Measurements from ENCODE around the gene CLDN34. TPM values are rescaled to one million over a fixed set of nuclear protein-coding genes. Genes with fewer than 3 reads are reported as not detected.

The CLDN34 gene, protein sequence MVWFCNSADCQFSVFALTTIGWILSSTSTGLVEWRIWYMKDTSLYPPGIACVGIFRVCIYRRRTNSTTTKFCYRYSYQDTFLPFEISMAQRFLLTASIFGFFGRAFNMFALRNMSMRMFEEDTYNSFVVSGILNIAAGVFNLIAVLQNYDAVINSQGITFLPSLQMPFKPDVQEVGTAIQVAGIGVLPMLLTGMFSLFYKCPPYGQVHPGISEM
- under 1 TPM in 2 of 4 donors, not detected in 2; 0.15 to 0.19 TPM for polyA plus RNA-seq (ENCODE audit: insufficient read length in 4 of 4)

DNA sequence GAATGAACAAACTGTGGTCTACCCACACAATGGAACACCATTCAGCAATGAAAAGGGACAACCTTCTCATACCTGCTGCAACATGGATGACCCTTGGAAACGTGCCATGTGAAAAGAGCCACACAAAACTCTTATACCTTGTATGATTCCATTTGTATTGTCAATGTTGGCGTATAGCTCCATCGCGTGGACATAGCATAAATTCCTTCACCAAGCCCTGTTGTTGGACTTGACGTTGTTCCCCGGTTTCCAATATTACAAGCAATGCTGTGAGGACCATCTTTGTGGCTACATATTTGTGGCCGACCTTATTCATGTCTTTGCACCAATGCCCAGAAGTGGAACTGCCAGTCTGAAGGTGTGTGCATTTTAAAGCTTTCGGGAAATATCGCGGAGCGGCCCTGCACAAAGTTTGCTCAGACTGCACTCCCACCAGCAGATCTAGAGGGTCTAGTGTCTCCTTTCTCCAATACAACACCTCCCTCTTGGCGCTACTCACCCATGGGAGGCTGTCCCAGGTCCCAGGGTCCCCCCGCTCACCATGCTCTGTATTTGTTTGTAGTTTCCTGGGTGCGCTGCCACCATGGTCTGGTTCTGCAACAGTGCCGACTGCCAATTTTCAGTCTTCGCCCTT, at the start of gene CLDN34:
Gene CLDN34, plus strand, starts transcription at position 584 of the 634 bp plus-strand sequence. Its CDS starts 0 bp downstream, at position 584.
- no peak for DNase-seq (ENCODE audit: low read depth in 4 of 4, low spot score in 3 of 4)

DNA sequence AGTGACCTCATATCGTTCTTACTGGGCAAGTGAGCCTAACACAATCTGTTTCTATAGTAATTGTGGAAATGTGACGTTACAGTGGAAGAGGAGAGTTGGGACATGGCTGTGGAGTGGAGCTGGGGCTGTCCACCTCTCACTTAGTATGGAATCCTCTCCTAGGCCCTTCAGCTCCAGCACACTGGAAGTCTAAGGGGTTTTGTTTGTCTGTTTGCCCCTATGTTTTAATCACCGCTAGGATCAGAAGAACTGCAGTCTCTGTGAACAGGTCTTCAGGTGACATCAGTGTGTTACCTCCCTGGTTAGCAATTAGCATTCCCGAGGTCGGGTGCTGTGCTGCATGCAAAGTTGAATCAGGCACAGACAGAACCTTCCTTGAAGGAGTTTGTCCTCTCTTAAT, 49.3 kb upstream of the CLDN34 start:
- no peak for DNase-seq (ENCODE audit: low read depth in 4 of 4, low spot score in 3 of 4)

DNA sequence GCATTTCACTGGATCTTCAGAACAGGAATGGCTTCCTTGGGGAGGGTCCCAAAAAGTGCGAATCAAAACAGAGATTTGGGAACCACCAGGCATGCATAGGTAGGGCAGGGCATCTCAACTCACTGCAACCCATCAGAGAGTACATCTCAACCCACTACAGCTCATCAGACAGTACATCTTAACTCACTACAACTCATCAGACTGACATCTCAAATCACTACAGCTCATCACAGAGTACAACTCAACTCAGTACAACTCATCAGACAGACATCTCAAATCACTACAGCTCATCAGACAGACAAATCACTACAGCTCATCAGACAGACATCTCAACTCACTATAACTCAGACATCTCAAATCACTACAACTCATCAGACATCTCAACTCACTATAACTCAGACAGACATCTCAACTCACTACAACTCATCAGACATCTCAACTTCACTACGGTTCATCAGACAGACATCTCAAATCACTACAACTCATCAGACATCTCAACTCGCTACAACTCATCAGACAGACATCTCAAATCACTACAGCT, 47.5 kb upstream of the CLDN34 start:
- no peak for DNase-seq (ENCODE audit: low read depth in 4 of 4, low spot score in 3 of 4)

GRCh38 chrX:9921407-9921806, 45.8 kb upstream of the CLDN34 start:
- DNase-seq (ENCODE audit: low read depth in 4 of 4, low spot score in 3 of 4) = no peak

DNA sequence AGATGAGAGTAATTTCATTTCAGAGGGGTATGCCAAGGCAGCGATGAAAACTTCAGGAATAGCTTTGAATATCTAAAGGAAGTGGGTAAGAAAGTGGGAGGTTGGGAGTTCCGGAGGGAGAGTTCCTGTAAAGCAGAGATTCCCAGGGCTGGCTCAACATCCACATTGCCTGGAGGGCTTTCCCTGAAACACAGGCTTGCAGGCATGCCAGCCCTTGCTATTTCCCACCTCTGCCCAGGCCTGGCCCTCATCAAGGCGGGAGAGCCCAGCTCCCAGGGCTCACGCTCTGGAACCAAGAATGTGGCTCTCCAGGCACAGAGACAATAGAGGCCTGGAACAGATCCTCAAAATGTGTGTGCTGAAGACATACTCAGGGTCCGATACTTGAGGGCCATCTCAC, 43.8 kb upstream of the CLDN34 start:
- DNase-seq (ENCODE audit: low read depth in 4 of 4, low spot score in 3 of 4) = no peak

DNA sequence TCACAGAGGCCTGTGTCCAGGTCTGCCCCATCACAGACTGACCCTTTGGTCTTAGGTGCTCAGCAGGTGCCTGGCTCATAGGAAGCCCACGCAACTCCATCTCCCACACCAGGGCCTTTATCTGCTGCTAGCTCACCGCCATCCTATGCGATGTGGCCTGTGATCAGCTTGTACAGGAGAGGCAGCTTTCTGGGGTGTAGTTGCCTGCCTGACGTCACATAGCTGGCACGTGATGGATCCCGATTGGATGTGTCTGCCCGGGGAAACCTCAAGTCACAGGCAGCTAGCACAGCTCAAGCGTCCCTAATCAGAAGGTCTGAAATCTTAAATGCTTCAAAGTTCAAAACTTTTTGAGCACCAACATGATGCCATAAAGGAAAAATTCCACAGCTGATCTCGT, 41.2 kb upstream of the CLDN34 start:
- no peak for DNase-seq (ENCODE audit: low read depth in 4 of 4, low spot score in 3 of 4)

DNA sequence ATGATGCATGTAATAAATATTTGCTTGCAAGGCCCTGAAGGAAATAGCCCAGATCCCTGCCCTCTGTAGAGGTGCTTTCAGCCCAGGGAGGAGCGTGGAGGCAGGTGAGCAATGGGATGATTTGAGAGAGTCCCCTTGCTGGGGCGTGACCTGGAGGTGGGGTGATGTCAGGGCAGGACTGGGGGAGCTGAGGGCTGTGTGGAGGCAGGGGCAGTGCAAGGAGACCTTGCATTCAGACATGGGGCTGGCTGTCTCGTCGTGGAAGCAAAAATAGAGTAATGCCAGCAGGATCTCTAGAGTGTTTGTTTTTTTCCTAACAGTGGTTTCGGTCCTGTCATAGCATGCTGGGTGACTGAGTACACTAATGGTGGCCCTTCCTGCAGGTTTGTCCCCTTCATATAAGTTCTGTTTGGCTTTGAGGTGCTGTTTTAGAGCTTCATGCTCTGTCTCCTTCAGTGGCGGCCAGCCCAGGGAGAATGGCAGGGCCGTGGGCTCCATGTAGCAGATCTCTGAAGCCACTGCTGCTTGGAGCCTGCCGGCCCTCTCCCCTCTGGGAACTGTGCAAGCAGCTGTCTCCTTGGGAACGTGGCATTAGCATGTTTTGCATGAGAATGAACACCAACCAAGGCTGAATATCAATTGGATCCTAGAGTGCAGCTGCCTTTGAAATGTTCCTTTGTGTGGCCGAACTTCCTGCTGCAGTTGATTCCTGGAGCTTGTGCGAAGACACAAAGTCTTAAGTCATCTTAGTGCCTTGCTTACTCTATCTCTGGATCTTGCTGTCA, 39.3 kb upstream of the CLDN34 start:
- no peak for DNase-seq (ENCODE audit: low read depth in 4 of 4, low spot score in 3 of 4)

DNA sequence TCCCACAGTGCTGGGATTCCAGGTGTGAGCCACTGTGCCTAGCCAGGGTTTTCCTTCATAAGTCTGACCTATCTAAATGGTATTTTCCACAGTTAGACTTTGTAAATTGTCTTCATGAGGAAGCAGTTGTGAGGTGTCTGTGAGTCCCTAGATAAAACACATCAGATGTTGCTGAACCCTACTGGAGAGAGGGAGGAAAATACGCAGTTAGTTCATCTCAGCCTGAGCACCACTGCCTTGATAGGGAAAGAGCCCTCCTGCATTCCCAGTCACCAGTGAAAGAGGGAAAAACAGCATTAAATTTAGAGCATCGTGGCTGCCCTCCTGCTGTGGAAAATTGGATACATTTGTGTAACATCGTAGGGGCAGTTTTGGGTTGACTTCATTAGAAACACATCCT, 31.7 kb upstream of the CLDN34 start:
- no peak for DNase-seq (ENCODE audit: low read depth in 4 of 4, low spot score in 3 of 4)

DNA sequence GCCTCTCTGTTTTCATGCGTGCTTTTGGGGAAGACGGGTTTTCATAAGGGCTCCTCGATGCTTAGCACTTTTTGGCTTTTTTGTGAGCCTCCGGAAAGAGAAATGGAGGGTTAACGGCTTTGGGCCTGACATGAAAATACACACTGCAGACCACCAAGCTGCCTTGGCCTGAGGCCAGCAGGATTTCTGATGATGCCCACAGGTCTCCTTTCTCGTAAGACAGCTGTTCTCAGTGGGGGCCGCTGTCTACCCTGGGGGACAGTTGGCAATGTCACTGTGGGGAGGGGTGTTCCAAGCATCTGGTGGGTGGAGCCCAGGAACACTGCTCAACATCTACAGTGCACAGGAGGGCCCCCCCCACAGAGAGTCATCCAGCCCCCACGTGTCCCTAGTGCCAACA, 29.4 kb upstream of the CLDN34 start:
- no peak for DNase-seq (ENCODE audit: low read depth in 4 of 4, low spot score in 3 of 4)

GRCh38 chrX:9938516-9938915, 28.6 kb upstream of the CLDN34 start:
- no peak for DNase-seq (ENCODE audit: low read depth in 4 of 4, low spot score in 3 of 4)

GRCh38 chrX:9940421-9940820, 26.7 kb upstream of the CLDN34 start:
- DNase-seq (ENCODE audit: low read depth in 4 of 4, low spot score in 3 of 4) = no peak

DNA sequence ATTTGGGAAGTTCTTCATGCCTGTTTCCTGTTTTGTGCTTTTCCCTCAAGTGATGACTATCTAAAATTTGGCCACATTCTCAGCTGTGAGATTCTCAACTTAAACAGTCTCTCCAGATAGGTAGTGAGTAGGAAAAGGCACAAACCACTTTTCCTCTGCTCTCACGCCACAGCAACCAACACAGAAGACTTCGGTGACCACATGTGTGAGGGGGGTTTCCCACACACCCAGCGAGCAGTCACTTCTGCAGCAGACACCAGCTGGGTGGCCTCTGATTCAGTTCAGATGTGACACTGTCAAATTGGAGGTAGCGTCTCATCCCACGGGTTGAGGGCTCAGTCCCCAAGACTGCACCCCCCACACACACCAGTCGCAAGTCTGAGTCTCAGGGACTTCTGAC, 25.1 kb upstream of the CLDN34 start:
- DNase-seq (ENCODE audit: low read depth in 4 of 4, low spot score in 3 of 4) = no peak

GRCh38 chrX:9943420-9943819, 23.7 kb upstream of the CLDN34 start:
- DNase-seq (ENCODE audit: low read depth in 4 of 4, low spot score in 3 of 4) = no peak

- no peak for DNase-seq (ENCODE audit: low read depth in 4 of 4, low spot score in 3 of 4)
Measured at GRCh38 chrX:9947131-9947794, 19.9 kb upstream of the CLDN34 start.

- no peak for DNase-seq (ENCODE audit: low read depth in 4 of 4, low spot score in 3 of 4)
Measured at GRCh38 chrX:9948406-9948805, 18.8 kb upstream of the CLDN34 start.

- no peak for DNase-seq (ENCODE audit: low read depth in 4 of 4, low spot score in 3 of 4)
Measured at GRCh38 chrX:9952300-9952699, 14.9 kb upstream of the CLDN34 start.

GRCh38 chrX:9953396-9953795, 13.8 kb upstream of the CLDN34 start:
- DNase-seq (ENCODE audit: low read depth in 4 of 4, low spot score in 3 of 4) = no peak

DNA sequence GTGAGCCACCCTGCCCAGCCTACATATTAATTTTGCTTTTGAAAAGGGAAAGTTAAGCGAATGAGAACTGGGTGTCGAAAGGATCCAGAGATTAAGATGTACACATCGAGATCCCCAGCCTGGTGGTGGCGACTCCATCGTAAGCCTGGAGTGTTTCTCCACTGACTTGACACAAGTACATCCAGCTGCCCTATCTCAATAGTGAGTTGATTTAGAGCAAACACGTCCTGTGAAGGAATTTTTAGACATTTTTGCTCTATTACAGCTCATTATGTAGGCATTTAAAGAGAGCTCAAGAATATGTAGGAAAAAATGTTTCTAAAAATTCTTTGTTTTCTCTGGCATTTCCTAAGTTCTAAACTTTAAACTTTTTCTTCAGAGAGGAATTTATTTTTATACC, 11.7 kb upstream of the CLDN34 start:
- DNase-seq (ENCODE audit: low read depth in 4 of 4, low spot score in 3 of 4) = no peak

- no peak for DNase-seq (ENCODE audit: low read depth in 4 of 4, low spot score in 3 of 4)
Measured at GRCh38 chrX:9957743-9958142, 9.4 kb upstream of the CLDN34 start.

GRCh38 chrX:9958183-9958582, 9.0 kb upstream of the CLDN34 start:
- DNase-seq (ENCODE audit: low read depth in 4 of 4, low spot score in 3 of 4) = no peak

GRCh38 chrX:9961750-9962149, 5.4 kb upstream of the CLDN34 start:
- no peak for DNase-seq (ENCODE audit: low read depth in 4 of 4, low spot score in 3 of 4)

All from left renal pelvis (tissue), 4 donors.